MM.1S (cell line): ENCODE results near the gene CACNA1I.

Experiments used
- DNase-seq: peaks from one replicate; pipeline ENCODE4 v3.0.0-alpha.2; 2015
- H2AFZ ChIP-seq: fragments of 300-600 bp; sonication (generic); 2 replicates; pipeline ENCODE4 v1.6.0; 2016; ENCODE audit warnings: antibody characterized with exemption, low read length
- H3F3A ChIP-seq: fragments of 300-600 bp; sonication (generic); 2 replicates; pipeline ENCODE4 v1.6.1; 2016; ENCODE audit warnings: mild to moderate bottlenecking, antibody characterized with exemption, low read length, moderate library complexity, mixed read lengths; ENCODE audit not compliant: insufficient read depth
- H3K27ac ChIP-seq: fragments of 300-600 bp; sonication (generic); 2 replicates; pipeline ENCODE4 v1.5.1; 2016; ENCODE audit warnings: mild to moderate bottlenecking, low read length
- H3K27me3 ChIP-seq: fragments of 300-600 bp; sonication (generic); replicated peaks from 2 replicates; pipeline ENCODE4 v1.6.0; 2016; ENCODE audit warnings: low read length; ENCODE audit not compliant: insufficient read depth
- H3K36me3 ChIP-seq: fragments of 300-600 bp; sonication (generic); replicated peaks from 2 replicates; pipeline ENCODE4 v1.6.1; 2016; ENCODE audit warnings: mild to moderate bottlenecking, low read length, mixed read lengths; ENCODE audit not compliant: insufficient read depth
- H3K4me1 ChIP-seq: fragments of 300-600 bp; sonication (generic); 2 replicates; pipeline ENCODE4 v1.6.1; 2016; ENCODE audit warnings: low read length, mixed read lengths
- H3K4me2 ChIP-seq: fragments of 300-600 bp; sonication (generic); 2 replicates; pipeline ENCODE4 v1.6.0; 2016; ENCODE audit warnings: low read depth, low read length
- H3K4me3 ChIP-seq: fragments of 300-600 bp; sonication (generic); 2 replicates; pipeline ENCODE4 v1.5.1; 2016; ENCODE audit warnings: low read length, mixed read lengths
- H3K79me2 ChIP-seq: fragments of 300-600 bp; sonication (generic); 2 replicates; pipeline ENCODE4 v1.6.1; 2016; ENCODE audit warnings: mixed run types, low read length, mixed read lengths
- H3K9ac ChIP-seq: fragments of 300-600 bp; sonication (generic); 2 replicates; pipeline ENCODE4 v1.6.1; 2016; ENCODE audit warnings: low read length, mixed read lengths
- H3K9me2 ChIP-seq: fragments of 300-600 bp; sonication (generic); replicated peaks from 2 replicates; pipeline ENCODE4 v1.6.1; 2016; ENCODE audit warnings: mild to moderate bottlenecking, low read length, mixed read lengths; ENCODE audit not compliant: insufficient read depth
- H3K9me3 ChIP-seq: fragments of 300-600 bp; sonication (generic); replicated peaks from 2 replicates; pipeline ENCODE4 v1.6.1; 2016; ENCODE audit warnings: mild to moderate bottlenecking, low read length, mixed read lengths; ENCODE audit not compliant: insufficient read depth
- H4K20me1 ChIP-seq: fragments of 300-600 bp; sonication (generic); 2 replicates; pipeline ENCODE4 v1.6.1; 2016; ENCODE audit warnings: mild to moderate bottlenecking, low read length, moderate library complexity, mixed read lengths; ENCODE audit not compliant: insufficient read depth
- EZH2 ChIP-seq: fragments of 300-600 bp; sonication (generic); optimal IDR thresholded peaks from 2 replicates; pipeline ENCODE3; 2017; ENCODE audit warnings: low read depth, mild to moderate bottlenecking, antibody characterized with exemption, low read length, mixed read lengths
- EZH2phosphoT487 ChIP-seq: fragments of 300-600 bp; sonication (generic); IDR thresholded peaks from 2 replicates; pipeline ENCODE4 v1.6.1; 2018; ENCODE audit warnings: antibody characterized with exemption, low read length
- TF ChIP-seq, protein P1 (sequence below): fragments of 300-600 bp; sonication (generic); IDR thresholded peaks from 2 replicates; pipeline ENCODE4 v1.5.1; 2016; ENCODE audit warnings: antibody characterized with exemption, low read length, mixed read lengths

CACNA1I gene

DNA sequence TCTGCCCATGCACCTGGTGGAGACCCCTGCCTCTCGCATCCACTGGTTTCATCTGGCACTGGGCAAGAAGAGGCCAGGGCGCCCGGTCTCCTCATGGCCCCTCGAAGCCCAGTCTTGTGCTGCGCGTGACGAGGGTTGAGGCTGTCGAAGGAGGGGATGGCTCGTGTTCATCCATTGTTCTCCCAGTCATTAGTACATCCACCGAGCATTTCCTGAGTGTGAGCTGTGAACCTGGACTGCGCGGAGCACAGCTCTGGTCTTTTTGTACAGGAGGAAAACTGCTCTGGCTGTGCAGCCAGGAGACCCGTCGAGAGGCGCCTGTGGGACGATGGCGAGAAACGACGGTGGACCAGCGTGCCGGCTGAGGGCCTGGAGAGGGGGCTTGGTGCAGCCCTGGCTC, 6.8 kb downstream of the CACNA1I start:
- no peaks in the 10 kb centered on the region for H3K4me1 ChIP-seq
- H3K79me2 ChIP-seq: no peaks in the 10 kb centered on the region
- peaks cover 89% of the 10 kb centered on the region for H3K27me3 ChIP-seq
- H3K4me2 ChIP-seq: no peak overlapping the region
- H3K4me3 ChIP-seq: no peak overlapping the region
- H3K27ac ChIP-seq: no peak overlapping the region
- H3F3A ChIP-seq: no peaks in the 10 kb centered on the region
- no peak overlapping the region for H3K9ac ChIP-seq
- no peaks in the 10 kb centered on the region for H3K9me3 ChIP-seq
- no peaks in the 10 kb centered on the region for H4K20me1 ChIP-seq
- no peak overlapping the region for H2AFZ ChIP-seq
- no peak for TF ChIP-seq EZH2phosphoT487
- TF ChIP-seq, protein P1, sequence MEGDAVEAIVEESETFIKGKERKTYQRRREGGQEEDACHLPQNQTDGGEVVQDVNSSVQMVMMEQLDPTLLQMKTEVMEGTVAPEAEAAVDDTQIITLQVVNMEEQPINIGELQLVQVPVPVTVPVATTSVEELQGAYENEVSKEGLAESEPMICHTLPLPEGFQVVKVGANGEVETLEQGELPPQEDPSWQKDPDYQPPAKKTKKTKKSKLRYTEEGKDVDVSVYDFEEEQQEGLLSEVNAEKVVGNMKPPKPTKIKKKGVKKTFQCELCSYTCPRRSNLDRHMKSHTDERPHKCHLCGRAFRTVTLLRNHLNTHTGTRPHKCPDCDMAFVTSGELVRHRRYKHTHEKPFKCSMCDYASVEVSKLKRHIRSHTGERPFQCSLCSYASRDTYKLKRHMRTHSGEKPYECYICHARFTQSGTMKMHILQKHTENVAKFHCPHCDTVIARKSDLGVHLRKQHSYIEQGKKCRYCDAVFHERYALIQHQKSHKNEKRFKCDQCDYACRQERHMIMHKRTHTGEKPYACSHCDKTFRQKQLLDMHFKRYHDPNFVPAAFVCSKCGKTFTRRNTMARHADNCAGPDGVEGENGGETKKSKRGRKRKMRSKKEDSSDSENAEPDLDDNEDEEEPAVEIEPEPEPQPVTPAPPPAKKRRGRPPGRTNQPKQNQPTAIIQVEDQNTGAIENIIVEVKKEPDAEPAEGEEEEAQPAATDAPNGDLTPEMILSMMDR: no peak
- TF ChIP-seq EZH2: no peak
- H3K9me2 ChIP-seq: no peaks in the 10 kb centered on the region
- H3K36me3 ChIP-seq: no peaks in the 10 kb centered on the region
- no peak for DNase-seq

GRCh38 chr22:39577900-39578299, 7.3 kb downstream of the CACNA1I start:
- Histone ChIP-seq H3K4me3 (no peak overlapping the region), H3K4me2 (no peak overlapping the region), H3F3A (no peaks in the 10 kb centered on the region), H4K20me1 (no peaks in the 10 kb centered on the region), H3K9me2 (no peaks in the 10 kb centered on the region), H3K27me3 (peaks cover 89% of the 10 kb centered on the region), H3K4me1 (no peaks in the 10 kb centered on the region), H2AFZ (no peak overlapping the region), H3K27ac (no peak overlapping the region), H3K36me3 (no peaks in the 10 kb centered on the region), H3K9ac (no peak overlapping the region), H3K9me3 (no peaks in the 10 kb centered on the region), H3K79me2 (no peaks in the 10 kb centered on the region)
- no peak for DNase-seq
- TF ChIP-seq, protein P1: no peak
- TF ChIP-seq EZH2phosphoT487: no peak
- TF ChIP-seq EZH2: no peak

GRCh38 chr22:39580006-39580441, 9.5 kb downstream of the CACNA1I start:
- H2AFZ ChIP-seq: no peak overlapping the region
- no peak overlapping the region for H3K4me2 ChIP-seq
- no peaks in the 10 kb centered on the region for H3K36me3 ChIP-seq

More at GRCh38 chr22:39580006-39580441, 9.5 kb downstream of the CACNA1I start:
- Histone ChIP-seq H3K27me3 (peaks cover 85% of the 10 kb centered on the region), H3F3A (no peaks in the 10 kb centered on the region), H3K27ac (no peak overlapping the region), H3K4me3 (no peak overlapping the region), H4K20me1 (no peaks in the 10 kb centered on the region), H3K4me1 (no peaks in the 10 kb centered on the region), H3K9ac (no peak overlapping the region), H3K9me3 (no peaks in the 10 kb centered on the region), H3K79me2 (no peaks in the 10 kb centered on the region), H3K9me2 (no peaks in the 10 kb centered on the region)
- no peak for TF ChIP-seq EZH2phosphoT487
- no peak for TF ChIP-seq EZH2
- TF ChIP-seq, protein P1: no peak
- DNase-seq: no peak
